GM12878 (cell line): ENCODE results near the gene TOLLIP.

Source experiments
- BACH1 ChIP-seq: fragments of 450-650 bp; IDR thresholded peaks from 2 replicates; pipeline ENCODE4 v1.6.1; 2017; ENCODE audit warnings: mild to moderate bottlenecking, borderline replicate concordance
- BCL11A ChIP-seq: IDR thresholded peaks from 2 replicates; pipeline ENCODE4 v1.6.1; 2011; ENCODE audit warnings: low read depth, low read length
- CBX3 ChIP-seq: fragments of 200-600 bp; sonication (generic); IDR thresholded peaks from 2 replicates; pipeline ENCODE4 v1.6.1; 2016; ENCODE audit warnings: low read depth, borderline replicate concordance
- CTCF ChIP-seq, 3 experiments: IDR thresholded peaks in 2 of 3; conservative IDR thresholded peaks in 1 of 3; 2 replicates each; pipeline ENCODE4 v1.5.1; 2011; ENCODE audit warnings: low read depth in 3 of 3, low read length in 3 of 3, mild to moderate bottlenecking in 3 of 3, control low read depth in 2 of 3, moderate library complexity in 2 of 3, inconsistent platforms in 1 of 3, mixed read lengths in 1 of 3; ENCODE audit not compliant: control insufficient read depth in 2 of 3, insufficient read depth in 1 of 3; ENCODE audit errors: extremely low read depth in 1 of 3
- ELK1 ChIP-seq: IDR thresholded peaks from 2 replicates; pipeline ENCODE4 v1.6.1; 2012; ENCODE audit warnings: low read depth, low read length, improper control_type of control experiment
- EZH2 ChIP-seq: IDR thresholded peaks from 2 replicates; pipeline ENCODE4 v1.6.1; 2012; ENCODE audit warnings: low read depth, mild to moderate bottlenecking, control low read depth, inconsistent platforms, low read length, borderline replicate concordance; ENCODE audit not compliant: control insufficient read depth
- MYC ChIP-seq: IDR thresholded peaks from 2 replicates; pipeline ENCODE4 v1.6.1; 2011; ENCODE audit warnings: mild to moderate bottlenecking, low read length, moderate library complexity, inconsistent platforms; ENCODE audit not compliant: insufficient read depth, insufficient replicate concordance, insufficient read length, severe bottlenecking
- NR2C2 ChIP-seq: IDR thresholded peaks from 2 replicates; pipeline ENCODE4 v1.6.1; 2011; ENCODE audit warnings: borderline replicate concordance, low read depth; ENCODE audit not compliant: control insufficient read depth, insufficient read length
- PBX3 ChIP-seq: IDR thresholded peaks from 2 replicates; pipeline ENCODE4 v1.6.1; 2011; ENCODE audit warnings: mild to moderate bottlenecking, low read depth, low read length, moderate library complexity; ENCODE audit not compliant: insufficient replicate concordance
- POLR2A ChIP-seq: IDR thresholded peaks from 2 replicates; pipeline ENCODE4 v1.6.1; 2011; ENCODE audit warnings: low read depth, mild to moderate bottlenecking, low read length
- TCF12 ChIP-seq: IDR thresholded peaks from 2 replicates; pipeline ENCODE4 v1.6.1; 2011; ENCODE audit warnings: low read depth, mild to moderate bottlenecking, low read length
- USF2 ChIP-seq: IDR thresholded peaks from 2 replicates; pipeline ENCODE4 v1.6.1; 2011; ENCODE audit warnings: low read depth, low read length, improper control_type of control experiment, borderline replicate concordance
- ZBTB11 ChIP-seq: fragments of 450-650 bp; formaldehyde crosslinking; IDR thresholded peaks from 2 replicates; pipeline ENCODE4 v1.5.0; 2022; ENCODE audit warnings: mild to moderate bottlenecking, missing genetic modification characterization
- ZNF274 ChIP-seq: IDR thresholded peaks from one replicate; pipeline ENCODE4 v1.8.0; 2011; ENCODE audit not compliant: insufficient read length, insufficient read depth

- TF ChIP-seq USF2, result peak; percentile 65
- TF ChIP-seq CTCF (IDR thresholded peaks at IDR 0.05 in 2 of 3, conservative IDR thresholded peaks at IDR 0.05 in 1 of 3; ENCODE audit: control insufficient read depth in 2 of 3, extremely low read depth in 1 of 3, insufficient read depth in 1 of 3, low read depth in 3 of 3, low read length in 3 of 3), result no peak
- peak; percentile 77 for TF ChIP-seq POLR2A
- TF ChIP-seq ZBTB11, result peak; percentile 84
- no peak for TF ChIP-seq EZH2
- TF ChIP-seq CBX3, result no peak
- TF ChIP-seq TCF12, result 0 out of 2 replicates have a peak, but pooled peaks have one; percentile 12
- no peak for TF ChIP-seq PBX3
- no peak; the same call in 1 of the 2 replicates for TF ChIP-seq BACH1
- TF ChIP-seq BCL11A, result no peak
- TF ChIP-seq ZNF274, result no peak
- no peak for TF ChIP-seq ELK1
- TF ChIP-seq NR2C2, result no peak
- no peak for TF ChIP-seq MYC
Observed at GRCh38 chr11:1262172-1263006, 47.0 kb downstream of the TOLLIP start.
